ENCODE measurements around the gene KIF1C.
A peak's percentile ranks its signal among the peaks of the same experiment; 100 is the strongest.

KIF1C gene

DNA sequence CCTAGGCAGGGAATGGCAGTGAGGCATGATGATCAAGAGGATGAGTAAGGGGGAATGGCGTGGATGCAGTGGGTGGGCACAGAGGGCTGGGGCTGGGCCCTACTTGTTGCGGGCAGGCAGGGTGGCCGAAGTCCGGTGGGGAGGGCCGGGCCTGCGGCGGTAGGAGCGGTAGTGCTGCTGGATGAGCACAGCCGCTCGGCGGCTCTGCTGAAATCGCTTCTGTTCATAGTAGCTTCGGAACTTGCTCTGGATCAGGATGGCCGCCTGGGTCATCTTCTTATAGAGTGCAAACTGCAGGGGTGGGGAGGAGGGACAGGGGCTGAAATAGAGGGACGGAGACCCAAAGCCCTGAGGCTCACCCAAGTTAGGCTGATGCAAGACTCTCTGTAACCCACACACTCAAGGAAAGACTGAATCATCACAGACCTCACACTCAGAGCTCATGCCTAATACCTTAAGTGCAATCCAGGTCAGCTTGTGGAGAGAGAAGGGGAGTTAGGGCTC is 28.7 kb upstream of the KIF1C start:
- DNase-seq, result peak in 1 of 2 experiments; percentile 38

DNA sequence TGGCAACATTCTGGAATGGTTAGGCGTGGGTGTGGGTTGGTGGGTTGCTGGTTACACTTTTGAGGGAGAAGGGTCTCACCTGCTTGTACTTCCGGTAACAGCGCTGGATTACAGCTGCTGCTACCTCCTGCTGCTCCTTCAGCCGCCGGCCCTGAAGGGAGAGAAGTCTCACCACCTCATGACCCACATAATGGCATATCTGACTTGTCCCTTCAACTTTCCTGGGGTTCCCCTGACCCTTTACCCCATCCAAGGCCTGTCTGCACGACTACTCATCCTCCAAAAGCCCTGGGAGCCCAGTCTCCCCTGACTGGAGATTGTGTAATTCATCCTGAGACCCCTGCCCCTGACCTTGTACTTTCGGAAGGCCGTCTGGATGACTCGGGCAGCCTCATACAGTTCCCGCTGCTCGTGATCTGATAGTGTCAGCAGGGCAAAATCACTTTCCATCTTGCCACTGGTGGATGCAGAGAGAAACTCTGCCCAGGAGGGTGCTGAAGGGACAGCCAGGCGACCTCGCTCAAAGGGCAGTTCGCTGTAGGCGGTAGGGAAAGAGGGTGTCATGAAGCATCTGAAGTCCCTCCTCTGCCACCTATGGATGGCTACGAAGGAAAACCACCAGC is 28.1 kb upstream of the KIF1C start:
- DNase-seq, result no peak

DNA sequence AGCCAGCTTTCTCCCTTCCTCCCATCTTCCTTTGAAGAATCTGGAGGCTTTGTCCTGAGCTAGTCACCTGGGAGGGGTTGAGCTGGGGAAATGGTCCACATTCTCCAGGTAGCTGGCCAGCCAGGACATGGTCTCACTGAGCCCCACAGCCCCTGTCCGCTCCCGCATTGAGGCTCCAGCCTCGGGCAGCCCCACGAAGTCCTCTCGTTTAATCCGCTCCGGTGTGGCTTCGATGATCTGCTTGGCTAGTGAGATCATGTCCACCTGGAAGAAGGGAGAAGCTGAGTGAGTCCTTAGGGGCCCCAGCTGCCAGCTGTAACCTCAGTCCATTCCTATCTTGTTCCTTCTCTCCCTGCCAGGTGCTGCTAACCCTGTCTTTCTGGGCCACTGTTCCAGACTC is 27.5 kb upstream of the KIF1C start:
- DNase-seq, result no peak

DNA sequence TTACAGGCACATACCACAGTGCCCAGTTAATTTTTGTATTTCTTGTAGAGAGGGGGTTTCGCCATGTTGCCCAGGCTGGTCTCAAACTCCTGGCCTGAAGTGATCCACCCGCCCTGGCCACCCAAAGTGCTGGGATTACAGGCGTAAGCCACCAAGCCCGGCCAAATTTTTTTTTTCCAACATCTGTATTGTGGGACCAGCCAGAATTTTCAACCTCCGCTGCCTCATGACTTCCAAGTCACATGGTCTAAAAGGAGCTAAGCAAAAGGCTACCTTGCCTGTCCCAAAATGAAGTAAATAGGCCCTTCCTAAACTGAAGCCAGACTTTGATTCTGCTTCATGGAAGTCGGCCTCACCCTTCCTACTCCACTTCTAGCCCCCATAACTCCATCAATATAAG is 25.9 kb upstream of the KIF1C start:
- DNase-seq, result no peak

DNA sequence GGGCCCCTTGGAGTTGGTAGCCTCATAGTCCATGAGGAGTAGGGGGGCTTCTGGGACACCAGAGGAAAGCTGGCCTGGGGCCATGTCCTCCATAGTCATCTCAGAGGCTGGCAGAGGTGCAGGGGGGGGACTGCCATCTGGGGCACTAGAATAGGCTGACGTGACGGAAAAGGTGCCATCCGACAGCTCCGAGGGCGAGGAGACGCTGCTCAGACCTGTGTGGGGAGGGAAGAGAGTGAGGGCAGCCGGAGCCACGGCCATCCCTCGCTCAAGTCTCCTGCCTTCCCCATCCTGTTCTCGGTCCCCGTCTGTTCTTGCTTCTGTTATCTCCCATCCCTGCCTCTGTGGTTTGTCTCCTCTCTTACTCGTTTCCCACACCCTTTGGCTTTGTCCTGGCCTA is 25.4 kb upstream of the KIF1C start:
- DNase-seq, result no peak

DNA sequence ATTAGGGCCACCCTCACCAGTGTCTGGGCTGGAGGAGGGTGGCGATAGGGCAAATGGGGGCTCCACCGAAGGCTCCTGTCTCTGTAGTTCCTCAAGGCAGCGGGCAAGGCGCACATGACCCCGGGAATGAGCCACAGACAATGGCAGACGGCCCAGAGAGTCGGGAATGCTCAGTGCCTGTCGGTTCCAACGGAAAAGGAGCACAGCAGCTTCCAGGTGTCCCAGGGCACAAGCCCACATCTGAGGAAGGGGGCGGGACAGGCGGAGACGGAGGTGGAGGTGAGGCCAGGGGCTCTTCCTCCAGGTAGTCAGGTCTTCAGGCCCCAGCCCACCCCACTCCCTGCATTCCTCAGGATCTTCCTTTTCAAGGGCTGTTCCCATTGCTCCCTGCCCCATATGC is 25.0 kb upstream of the KIF1C start:
- DNase-seq, result no peak

DNA sequence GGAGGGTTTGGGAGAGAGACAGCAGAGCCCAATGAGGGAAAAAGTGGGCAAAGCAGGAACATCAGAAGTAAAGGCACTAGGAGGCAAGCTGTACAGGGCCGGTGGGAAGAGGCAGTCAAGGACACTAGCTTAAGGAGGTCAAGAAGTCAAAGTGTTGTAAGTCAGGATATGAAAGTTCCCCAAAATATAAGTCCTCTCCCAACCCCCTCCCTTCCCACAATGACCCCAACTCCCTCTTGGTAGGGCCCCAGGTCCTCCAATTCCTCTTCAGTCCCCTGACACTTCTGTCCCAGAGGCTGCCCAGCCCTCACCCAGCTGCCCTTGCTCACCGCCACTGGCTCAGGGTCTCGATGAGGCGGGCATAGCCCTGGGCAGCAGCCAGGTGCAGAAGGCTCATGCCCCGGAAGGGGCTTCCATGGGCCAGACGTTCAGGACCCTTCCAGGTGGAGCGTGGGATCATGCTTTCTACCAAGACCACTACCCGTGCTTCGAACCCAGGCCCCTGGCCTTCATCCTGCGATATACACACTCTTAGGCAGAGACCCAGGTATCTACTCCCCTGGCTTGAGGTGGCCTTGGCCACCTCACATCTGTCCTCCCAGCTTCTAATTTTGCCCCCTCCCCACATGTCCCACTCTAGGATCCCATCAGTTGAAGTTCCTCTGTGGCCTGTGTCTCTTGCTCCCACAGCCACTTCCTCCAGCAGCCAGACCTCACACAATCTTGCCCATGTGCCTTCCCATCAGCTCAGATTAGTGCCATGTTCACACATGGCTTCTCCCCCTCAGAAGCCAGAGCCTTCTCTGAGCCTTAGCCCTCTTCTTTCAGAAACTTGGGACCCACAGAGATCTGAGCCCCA is 24.3 kb upstream of the KIF1C start:
- no peak for DNase-seq

DNA sequence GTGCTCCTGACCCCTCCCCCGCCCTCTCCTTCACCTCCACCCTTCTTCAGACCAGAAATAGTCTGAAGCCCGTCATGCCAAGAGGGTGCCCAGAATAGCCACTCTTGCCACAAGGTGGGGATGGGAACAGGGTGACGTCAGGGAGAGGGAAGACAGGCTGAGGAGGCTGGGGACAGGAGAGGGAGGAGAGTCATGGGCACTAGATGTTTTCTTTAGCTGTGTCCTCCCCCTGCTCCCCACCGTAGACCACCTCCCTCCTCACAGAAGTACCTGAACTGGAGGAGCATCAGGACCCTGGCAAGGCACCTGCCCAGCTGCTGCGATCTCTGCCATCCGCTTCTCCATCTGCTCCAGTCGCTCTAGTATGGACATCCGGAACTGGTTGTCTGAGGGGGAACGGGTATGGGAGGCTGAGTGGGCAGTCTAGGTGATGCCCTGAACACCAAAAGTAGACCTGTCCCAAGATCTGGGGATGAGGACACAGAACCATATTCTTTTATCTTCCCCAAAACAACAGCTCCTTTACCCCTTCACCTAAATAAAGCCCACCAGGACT is 23.6 kb upstream of the KIF1C start:
- DNase-seq, result no peak

DNA sequence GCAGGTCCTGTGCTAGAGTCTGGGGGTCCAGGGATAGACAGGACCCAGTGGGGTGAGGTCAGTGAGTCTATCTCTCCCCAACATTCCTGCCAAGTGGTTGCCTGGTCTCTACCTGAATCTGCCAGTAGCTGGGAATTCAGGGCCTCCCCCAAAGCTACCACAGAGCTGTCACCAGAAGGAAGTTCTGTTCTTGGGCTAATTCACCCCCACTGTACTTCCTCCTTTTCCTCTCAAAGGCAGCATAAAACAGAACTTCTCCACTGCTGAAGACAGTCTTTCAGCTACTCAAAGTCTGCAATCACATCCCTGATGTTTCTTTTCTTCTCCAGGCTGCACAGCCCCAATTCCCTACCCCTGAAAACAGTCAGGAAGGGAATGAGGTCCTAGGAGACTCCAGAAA is 19.0 kb upstream of the KIF1C start:
- DNase-seq, result no peak

DNA sequence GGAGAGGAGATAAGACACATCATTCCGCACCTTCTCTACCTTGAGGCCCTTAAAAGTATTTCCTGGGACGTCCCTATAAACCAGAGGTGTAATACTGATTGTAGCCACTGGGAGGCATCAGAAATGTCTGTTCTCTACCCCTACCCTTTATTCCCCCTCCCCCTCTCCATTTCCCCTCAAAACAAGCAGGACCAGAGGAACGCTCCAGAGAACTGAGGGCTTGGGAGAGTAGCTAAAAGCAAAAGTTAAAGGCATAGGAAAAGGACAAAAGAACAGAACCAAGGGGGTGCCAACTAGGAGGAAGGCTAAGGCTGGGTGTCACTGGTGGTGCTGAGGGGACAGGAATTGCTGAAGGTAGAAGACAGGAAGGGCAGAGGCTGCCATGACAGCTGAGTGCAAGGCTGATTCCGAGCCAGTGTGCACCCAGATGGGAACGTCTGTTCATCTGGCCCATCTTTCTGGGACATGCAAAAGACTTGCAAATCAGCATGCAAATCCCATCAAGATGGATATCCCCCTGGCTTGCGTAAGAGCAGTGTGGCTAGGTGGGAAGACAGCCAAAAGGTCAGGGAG is 17.0 kb upstream of the KIF1C start:
- no peak for DNase-seq

DNA sequence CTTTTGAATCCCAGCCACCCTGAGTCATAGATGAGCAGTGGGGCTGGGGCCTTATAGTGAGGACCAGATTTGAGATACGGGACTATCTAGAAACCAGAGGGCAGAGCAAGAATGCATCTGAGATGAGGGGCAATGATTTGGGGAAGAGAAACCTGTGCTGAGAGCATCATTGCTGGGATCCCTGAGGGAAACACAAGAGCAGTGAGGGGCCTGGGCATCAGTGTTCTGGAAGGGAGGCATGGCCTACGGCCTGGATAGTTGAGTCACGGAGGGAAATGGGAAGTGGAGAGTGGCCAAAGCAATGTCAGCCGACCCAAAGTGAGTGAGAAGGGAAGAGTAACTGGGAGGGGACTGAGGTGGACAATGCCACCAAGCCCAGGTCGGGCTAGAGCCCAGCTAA is 15.4 kb upstream of the KIF1C start:
- DNase-seq, result no peak

DNA sequence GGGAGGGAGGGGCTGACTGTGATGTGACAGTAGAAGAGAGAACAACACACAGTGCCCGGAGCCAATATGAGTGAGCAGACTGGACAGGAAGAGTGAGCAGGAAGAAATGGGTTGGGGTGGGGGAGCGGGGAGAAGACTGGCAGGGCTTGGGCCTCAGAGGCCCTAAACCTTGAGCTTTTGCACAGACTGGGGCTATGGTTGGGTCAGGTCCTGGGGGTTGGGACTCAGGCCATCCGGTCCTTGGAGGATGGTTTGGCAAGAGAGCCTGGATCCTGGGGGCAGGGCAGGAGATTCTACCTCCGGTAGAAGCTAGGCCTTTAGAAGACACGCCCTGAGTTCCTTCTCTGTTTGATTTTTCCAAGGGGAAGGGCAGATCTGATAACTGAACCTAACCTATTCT is 11.3 kb upstream of the KIF1C start:
- DNase-seq, result no peak

DNA sequence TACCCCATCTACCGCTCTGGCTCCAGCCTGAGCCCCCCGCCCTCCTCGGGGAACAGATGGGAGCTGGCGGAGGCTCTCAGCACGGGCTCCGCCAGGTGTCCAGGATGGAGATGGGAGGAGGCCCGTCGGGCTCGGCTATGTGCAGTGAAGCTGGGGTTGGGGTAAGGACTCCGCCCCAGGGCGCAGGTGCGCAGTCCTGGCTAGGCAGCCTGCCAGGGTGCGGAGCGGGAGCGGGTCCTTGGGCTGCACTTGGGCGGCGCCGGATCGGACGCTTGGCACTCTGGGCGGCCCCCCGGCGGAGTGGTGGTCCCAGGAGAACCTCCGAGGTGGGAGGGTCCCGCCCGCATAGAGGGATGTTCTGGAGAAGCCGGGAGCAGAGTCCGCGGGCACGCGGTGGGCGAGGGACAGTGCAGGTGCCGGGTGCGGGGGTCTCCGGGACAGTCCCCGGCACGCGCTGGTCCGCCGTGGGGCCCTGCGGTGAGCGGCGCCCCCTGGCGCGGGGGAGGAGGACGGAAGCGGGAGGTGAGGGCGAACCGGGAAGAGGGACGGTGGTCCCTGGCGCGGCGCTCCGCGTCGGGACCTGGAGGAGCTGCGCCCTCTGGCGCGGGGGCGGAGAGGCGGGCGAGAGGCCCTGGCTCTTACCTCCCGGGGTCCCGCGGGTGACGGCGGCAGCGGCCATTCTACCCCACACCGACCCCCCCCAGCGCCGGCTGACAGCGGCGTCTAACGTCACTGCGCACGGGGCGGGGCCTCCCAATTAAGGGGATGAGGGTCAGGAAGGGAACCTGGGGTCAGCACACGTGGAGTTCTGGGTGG is 10.6 kb upstream of the KIF1C start, which contains the start of gene CAMTA2:
TSS of gene CAMTA2 (minus strand) at position 725 of the 816 bp plus-strand sequence. CDS start 1,453 bp downstream, outside the sequence.
- peak; percentile 83 to 84 for DNase-seq

DNA sequence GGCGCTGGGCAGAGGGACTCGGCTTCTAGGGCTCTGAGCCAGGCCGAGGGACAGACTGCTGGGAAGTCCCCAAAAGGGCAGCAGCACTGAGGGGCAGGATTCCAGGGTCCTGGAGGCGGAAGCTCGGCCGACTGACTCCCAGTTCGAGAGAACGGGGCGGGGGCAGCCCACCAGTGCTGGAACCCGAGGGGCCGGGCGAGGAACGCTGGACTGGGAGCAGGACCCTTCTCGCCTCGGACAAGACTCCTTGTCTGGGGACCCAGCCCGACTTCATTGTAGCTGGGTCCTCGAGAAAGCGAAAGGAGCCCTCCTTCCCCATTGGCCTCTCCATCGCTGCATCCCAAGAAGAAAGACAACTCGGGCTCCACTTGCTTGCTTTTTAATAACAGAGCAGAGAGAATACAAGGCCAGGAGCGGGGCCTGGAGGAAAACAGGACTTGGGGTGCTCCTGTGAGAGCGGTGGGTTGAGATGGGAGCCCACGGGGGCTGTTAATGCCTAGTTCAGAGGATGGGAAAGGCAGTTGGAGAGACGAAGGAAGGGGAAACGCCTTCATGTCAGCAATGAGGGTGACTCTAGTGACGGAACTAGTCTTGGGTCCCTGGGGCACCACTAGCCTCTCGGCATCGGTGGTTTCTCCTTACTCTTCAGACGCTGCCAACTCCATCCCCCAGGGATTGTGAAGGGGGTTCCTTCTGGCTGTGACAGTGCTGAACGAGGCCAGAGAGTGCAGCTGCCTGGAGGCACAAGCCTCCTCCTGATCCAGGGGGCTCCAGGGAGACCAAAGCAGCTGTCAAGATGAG is 9.8 kb upstream of the KIF1C start:
- DNase-seq, result no peak

DNA sequence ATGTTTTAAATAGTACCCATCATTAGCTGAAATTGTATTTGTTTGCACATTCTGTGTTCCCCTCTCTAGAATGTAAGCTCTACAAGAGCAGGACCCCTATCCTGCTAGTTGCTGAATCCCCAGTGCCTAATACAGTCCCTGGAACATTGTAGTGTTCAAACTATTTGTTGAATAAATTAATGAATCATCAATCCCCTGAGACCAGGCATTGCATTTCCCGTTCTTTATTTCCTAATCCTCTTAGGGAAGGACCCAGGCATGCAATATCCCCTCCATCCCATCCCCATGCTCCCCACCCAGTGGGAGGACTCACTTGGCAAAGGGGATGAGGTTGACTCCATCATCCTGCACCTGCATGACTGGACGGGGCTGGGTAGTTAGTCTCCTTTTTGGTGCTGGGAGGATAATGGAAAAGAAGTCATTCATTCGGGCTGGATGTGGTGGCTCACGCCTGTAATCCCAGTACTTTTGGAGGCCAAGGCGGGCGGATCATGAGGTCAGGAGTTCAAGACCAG is 3.6 kb upstream of the KIF1C start:
- DNase-seq, result no peak

DNA sequence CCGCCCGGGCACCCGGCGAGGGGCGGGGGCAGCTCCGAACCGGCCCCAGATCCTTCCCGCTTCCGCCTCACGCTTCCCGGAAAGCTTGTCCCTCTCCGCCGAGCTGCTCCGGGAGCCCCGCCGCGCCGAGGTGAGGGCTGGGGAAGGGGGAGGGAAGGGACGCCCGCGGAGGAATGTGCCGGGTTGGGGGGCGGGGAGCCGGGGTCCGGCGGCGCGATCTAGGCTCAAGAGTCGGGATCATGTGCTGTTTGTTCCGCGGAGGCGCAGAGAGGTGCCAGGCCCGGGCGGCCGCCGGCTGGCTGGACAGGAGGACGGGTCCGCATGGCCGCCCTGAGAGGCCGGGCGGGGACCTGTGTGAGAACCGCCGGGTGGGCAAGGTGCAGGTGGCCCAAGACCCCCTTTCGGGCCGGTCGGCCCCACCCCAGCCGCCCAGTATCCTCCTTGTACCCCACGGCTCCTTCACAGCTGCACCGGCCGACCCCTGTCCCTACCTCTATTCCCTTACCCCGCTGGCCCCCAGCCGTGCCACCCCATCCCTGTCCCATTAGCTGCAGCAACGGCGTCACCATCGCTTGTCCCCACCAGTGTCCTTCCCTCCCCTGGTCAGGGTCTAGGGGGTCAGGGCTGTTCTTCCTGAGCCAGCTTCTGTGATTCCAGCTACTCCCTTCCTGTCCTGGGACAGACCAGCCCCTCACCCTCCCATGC is 429 bp downstream of the KIF1C start:
- peak in 1 of 2 experiments; percentile 12 for DNase-seq

DNA sequence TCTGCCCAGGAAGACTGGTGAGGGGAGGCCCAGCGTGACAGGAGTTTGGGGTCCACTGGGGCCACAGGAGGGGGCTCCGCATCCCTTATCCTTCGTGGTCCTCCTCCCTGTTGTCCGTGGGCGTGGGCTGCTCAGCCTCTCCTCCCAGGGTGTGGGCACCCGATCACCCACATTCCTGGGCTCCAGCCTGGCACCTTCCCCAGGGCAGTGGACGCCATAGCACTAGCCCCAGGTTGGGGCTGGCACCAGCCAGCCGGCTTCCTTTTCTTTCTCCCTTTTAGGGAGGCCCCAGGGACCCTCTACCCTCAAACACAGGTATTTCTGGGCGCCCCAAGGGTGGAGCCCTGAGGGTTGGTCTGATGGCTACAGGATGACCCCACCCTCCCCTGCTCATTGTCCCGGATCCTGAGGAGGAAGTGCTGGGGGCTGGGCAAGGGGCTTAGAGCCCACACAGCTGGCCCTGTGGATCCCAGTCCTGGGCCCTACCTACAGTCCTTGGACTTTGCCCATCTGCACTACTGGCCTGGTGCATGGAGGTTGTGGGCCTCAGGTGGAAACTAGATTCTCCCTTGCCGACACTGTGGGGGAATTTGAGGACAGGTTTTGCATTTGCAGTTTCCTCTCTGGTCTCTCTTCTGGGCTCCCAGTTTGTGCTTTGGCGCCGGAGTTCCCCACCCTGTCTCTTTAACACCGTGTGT is 1.1 kb downstream of the KIF1C start:
- no peak for DNase-seq

DNA sequence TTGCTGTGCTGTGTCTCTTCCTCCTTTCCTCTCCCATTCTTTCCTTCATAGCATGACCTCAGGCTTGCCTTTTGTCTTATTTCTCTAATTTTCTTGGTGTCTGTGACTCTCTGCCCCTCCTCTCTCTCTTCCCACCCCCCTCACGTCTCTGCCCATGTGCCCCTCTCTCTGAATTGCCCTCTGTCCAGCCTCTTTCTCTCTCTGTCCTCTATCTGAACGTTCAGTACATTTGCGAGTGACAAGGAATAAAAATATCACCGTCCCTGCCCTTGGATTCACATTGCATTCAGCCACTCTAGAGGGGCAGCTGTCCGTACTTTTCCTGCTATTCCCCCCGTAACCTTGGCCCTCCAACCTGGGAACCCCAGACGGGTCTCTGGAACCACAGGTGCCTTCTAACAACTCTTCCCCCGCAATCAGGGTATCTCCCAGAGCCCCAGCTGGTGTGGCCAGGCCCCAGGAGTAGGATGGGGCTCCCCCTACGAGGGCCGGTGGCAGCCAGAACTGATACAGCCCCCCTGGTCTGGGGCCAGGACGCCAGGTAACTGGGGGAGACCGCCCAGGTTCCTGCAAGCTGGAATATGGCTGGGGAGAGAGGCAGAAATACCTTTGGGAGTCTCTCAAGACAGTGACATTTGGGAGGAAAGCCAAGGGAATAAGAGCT is 1.8 kb downstream of the KIF1C start:
- DNase-seq, result no peak

DNA sequence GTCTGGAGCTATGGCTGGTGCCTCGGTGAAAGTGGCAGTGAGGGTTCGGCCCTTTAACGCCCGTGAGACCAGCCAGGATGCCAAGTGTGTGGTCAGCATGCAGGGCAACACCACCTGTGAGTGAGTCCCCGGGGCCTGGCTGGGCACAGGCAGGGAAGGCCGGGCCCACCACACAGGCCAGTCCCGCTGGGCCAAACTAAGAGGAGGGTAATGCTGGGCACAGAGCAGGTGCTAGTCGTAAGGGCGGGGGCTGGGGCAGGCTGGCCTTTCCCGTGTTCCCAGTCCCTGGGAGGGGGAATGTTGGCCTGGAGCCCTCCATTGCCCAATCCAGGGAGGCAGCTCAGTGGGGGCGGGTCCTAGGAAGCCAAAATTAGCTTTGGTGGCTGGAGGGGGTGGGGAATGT is 2.5 kb downstream of the KIF1C start:
- DNase-seq, result no peak
